HepG2 (cell line): ENCODE results near the gene ANKS1A. TPM values are rescaled to one million over a fixed set of nuclear protein-coding genes. Genes with fewer than 3 reads are reported as not detected.

Experiments
- ATAC-seq: fragments of 200-7000 bp; cut with Tn5 transposase; 3 replicates; pipeline ENCODE4 v1.9.1; 2020; ENCODE audit warnings: mild to moderate bottlenecking, moderate library complexity
- BruUV-seq: library from RNA; stranded (reverse); fragments of 400-500 nt; replicated peaks from 2 replicates; lab custom pipeline; 2021; lab: Mats Ljungman, UMichigan
- CTCF ChIA-PET: fragments of 300-600 bp; formaldehyde crosslinking; extraction: SDS; loops from one replicate; lab custom pipeline; 2021; ENCODE audit warnings: low total read pairs, inconsistent platforms, low intra/inter-chr PET ratio; lab: Yijun Ruan, JAX
- POLR2A ChIA-PET: fragments of 350-600 bp; sonication (Branson Sonifier 250); formaldehyde crosslinking; loops from one replicate; lab custom pipeline; 2020; ENCODE audit warnings: antibody characterized with exemption, inconsistent platforms; lab: Yijun Ruan, JAX
- DNase-seq: peaks from one replicate; pipeline ENCODE4 v3.0.0-alpha.2; 2015; ENCODE audit warnings: low spot score
- FAIRE-seq: peaks from 3 replicates; lab custom pipeline; 2011; peaks lifted over from hg19 to GRCh38; lab: Jason Lieb, UNC
- H2AFZ ChIP-seq: one replicate; pipeline ENCODE4 v1.6.1; 2011; ENCODE audit warnings: low read length, inconsistent platforms
- H3K27ac ChIP-seq: fragments of 300-600 bp; 3 replicates; pipeline ENCODE4 v1.8.0; 2011; ENCODE audit warnings: mixed run types, mild to moderate bottlenecking, mixed read lengths, low read length, inconsistent platforms; ENCODE audit not compliant: insufficient read depth; ENCODE audit errors: extremely low read length
- H3K27me3 ChIP-seq, 2 experiments: fragments of 200-600 bp in 1 of 2; 2 replicates in 1 of 2; 3 replicates in 1 of 2; pipeline versions ENCODE4 v1.6.0 to v1.8.0; 2011; ENCODE audit warnings: low read length in 2 of 2, mild to moderate bottlenecking in 2 of 2, moderate library complexity in 2 of 2, inconsistent platforms in 1 of 2; ENCODE audit not compliant: insufficient read depth in 2 of 2, control insufficient read depth in 1 of 2
- H3K36me3 ChIP-seq, 2 experiments: fragments of 200-600 bp in 1 of 2; replicated peaks in 1 of 2; 2 replicates in 1 of 2; 3 replicates in 1 of 2; pipeline versions ENCODE4 v1.5.1 to v1.8.0; 2011; ENCODE audit warnings: low read length in 2 of 2, inconsistent platforms in 1 of 2; ENCODE audit not compliant: insufficient read depth in 2 of 2, control insufficient read depth in 1 of 2
- H3K4me1 ChIP-seq: 2 replicates; pipeline ENCODE4 v1.5.1; 2012; ENCODE audit warnings: low read length, inconsistent platforms; ENCODE audit not compliant: insufficient read depth
- H3K4me2 ChIP-seq: 2 replicates; pipeline ENCODE4 v1.6.0; 2011; ENCODE audit warnings: low read depth, low read length, inconsistent platforms
- H3K4me3 ChIP-seq, 3 experiments: fragments of 200-600 bp in 1 of 3; sonication (generic), shearing (Covaris generic) in 1 of 3; replicated peaks in 1 of 3; 2 replicates each; pipeline ENCODE4 v1.5.1; 2011 to 2016; ENCODE audit warnings: low read length in 3 of 3, inconsistent platforms in 2 of 3, low read depth in 2 of 3, mild to moderate bottlenecking in 2 of 3, control low read depth in 1 of 3, mixed read lengths in 1 of 3; ENCODE audit not compliant: insufficient read depth in 1 of 3
- H3K79me2 ChIP-seq: one replicate; pipeline ENCODE4 v1.6.1; 2011; ENCODE audit warnings: low read length, inconsistent platforms; ENCODE audit not compliant: insufficient read depth
- H3K9ac ChIP-seq: 2 replicates; pipeline ENCODE4 v1.6.0; 2011; ENCODE audit warnings: mild to moderate bottlenecking, low read depth, low read length, inconsistent platforms; ENCODE audit not compliant: insufficient read depth
- H3K9me3 ChIP-seq: 2 replicates; pipeline ENCODE4 v1.5.1; 2012; ENCODE audit warnings: mild to moderate bottlenecking, low read length
- H4K20me1 ChIP-seq: 2 replicates; pipeline ENCODE4 v1.6.0; 2011; ENCODE audit warnings: inconsistent platforms, mild to moderate bottlenecking, low read length, moderate library complexity; ENCODE audit not compliant: insufficient read depth
- EHMT2 ChIP-seq: fragments of 200-600 bp; sonication (generic); IDR thresholded peaks from 2 replicates; pipeline ENCODE4 v1.7.0; 2017; ENCODE audit warnings: antibody characterized with exemption, low read depth, low read length, borderline replicate concordance
- FOXP1 ChIP-seq, 2 experiments: fragments of 450-650 bp in 1 of 2; IDR thresholded peaks; 2 replicates each; pipeline ENCODE4 v1.6.1; 2017 to 2018; ENCODE audit warnings: antibody characterized with exemption in 1 of 2
- HNRNPK ChIP-seq: fragments of 200-400 bp; formaldehyde crosslinking; IDR thresholded peaks from 2 replicates; pipeline ENCODE4 v1.6.1; 2018; ENCODE audit warnings: low read length, low read depth, moderate library complexity, mild to moderate bottlenecking; ENCODE audit not compliant: poor library complexity, severe bottlenecking
- REL ChIP-seq: sonication (generic); formaldehyde crosslinking; conservative IDR thresholded peaks from 2 replicates; pipeline ENCODE4 v1.8.0; 2022; ENCODE audit warnings: mild to moderate bottlenecking, missing genetic modification reagents, moderate library complexity
- SUZ12 ChIP-seq: fragments of 150-350 bp; IDR thresholded peaks from 2 replicates; pipeline ENCODE4 v1.6.1; 2014; ENCODE audit warnings: low read depth, low read length
- ZBTB7B ChIP-seq: sonication (generic); formaldehyde crosslinking; IDR thresholded peaks from 2 replicates; pipeline ENCODE4 v1.4.0; 2020; ENCODE audit warnings: missing genetic modification reagents
- WGBS: methylation state at CpG from one replicate; pipeline ENCODE4 v1.1.6; 2017; ENCODE audit warnings: low lambda C conversion rate; 5-methylcytosine and 5-hydroxymethylcytosine counted together
- in situ Hi-C: cut with HindIII; loops from 2 replicates; pipeline ENCODE4 v1.10.0; 2017; ENCODE audit warnings: low pct_unique_long_range_greater_than_20kb; ENCODE audit not compliant: extremely low pct_ligation_motif_present
- intact Hi-C: fragments of 100-400 bp; cut with micrococcal nuclease; formaldehyde crosslinking; loops from one replicate; pipeline ENCODE4 v1.10.0; 2022; ENCODE audit not compliant: unreplicated experiment
- polyA plus RNA-seq, 8 experiments: library from polyadenylated mRNA; depleted of rRNA in 3 of 8; stranded (reverse) in 7 of 8; unstranded in 1 of 8; fragments of >200 nt; fragmentation: Illumina TruSeq in 4 of 8; extraction: Trizol in 4 of 8; gene quantifications; 2 replicates each; pipeline versions ENCODE4 v1.2.1 to v1.2.3, GENCODE V29; 2011 to 2016; ENCODE audit warnings: low read depth in 4 of 8, missing spikeins in 1 of 8, mixed read lengths in 1 of 8; ENCODE audit not compliant: insufficient read depth in 1 of 8
- total RNA-seq, 5 experiments: library from RNA; depleted of rRNA; stranded (reverse); fragments of >200 nt; fragmentation: Illumina TruSeq; extraction: Trizol; gene quantifications; 2 replicates each; pipeline ENCODE4 v1.2.3, GENCODE V29; 2016; ENCODE audit warnings: low read depth in 1 of 5
- TF ChIP-seq, protein P1 (sequence below): sonication (generic); formaldehyde crosslinking; IDR thresholded peaks from 2 replicates; pipeline ENCODE4 v1.5.0; 2020; ENCODE audit warnings: missing genetic modification reagents

ANKS1A gene
- total and polyA plus RNA-seq, 2 of the 13 experiments (the other 11 are each of a cell fraction or from before 2014, with no cell fraction given): 7.2 to 15.1 TPM

DNA sequence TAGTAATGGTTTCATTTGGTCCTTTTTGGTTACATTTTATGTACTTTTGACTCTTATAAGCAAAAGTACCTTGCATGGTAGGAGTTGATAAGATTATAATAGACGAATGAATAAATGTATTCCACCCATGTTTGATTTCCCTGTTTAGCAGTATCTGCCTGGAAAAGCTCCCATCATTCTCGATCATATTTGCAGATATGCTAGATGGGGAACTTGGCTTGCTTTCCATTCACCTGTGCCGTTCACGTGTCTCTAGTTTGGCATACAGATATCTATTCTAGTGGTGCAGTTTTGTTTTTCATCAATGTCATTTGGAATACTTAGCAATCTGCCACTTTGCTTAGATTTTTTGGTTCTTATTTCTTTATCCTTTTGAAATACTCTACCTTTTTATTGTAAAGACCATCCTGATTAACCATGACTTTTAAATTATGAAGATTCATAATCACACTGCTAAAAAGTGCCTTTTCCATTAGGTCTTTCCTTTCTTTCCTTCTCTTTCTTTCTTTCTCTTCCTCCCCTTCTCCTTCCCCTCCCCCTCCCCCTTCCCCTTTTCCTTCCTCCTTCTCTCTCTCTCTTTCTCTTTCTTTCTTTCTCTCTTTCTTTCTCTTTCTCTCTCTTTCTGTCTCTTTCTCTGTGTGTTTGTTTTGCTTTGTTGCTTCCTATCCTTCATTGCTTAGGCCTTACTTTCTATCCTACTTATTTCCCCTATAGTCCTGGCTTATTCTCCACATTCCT, 40.4 kb downstream of the ANKS1A start:
- no peak overlapping the region for H3K4me3 ChIP-seq
- no peaks in the 10 kb centered on the region for H3K9me3 ChIP-seq
- in situ Hi-C loops (no loop called here), intact Hi-C loops (no loop called here)
- TF ChIP-seq SUZ12 (no peak), FOXP1 (IDR thresholded peaks at IDR 0.05) (peak; percentile 30; the same call in 1 of the 2 replicates), FOXP1 (CRISPR knock-in tag; IDR thresholded peaks at IDR 0.05) (no peak), HNRNPK (peak; percentile 72), REL (no peak), EHMT2 (no peak), ZBTB7B (CRISPR knock-in tag) (no peak)
- TF ChIP-seq, protein P1, sequence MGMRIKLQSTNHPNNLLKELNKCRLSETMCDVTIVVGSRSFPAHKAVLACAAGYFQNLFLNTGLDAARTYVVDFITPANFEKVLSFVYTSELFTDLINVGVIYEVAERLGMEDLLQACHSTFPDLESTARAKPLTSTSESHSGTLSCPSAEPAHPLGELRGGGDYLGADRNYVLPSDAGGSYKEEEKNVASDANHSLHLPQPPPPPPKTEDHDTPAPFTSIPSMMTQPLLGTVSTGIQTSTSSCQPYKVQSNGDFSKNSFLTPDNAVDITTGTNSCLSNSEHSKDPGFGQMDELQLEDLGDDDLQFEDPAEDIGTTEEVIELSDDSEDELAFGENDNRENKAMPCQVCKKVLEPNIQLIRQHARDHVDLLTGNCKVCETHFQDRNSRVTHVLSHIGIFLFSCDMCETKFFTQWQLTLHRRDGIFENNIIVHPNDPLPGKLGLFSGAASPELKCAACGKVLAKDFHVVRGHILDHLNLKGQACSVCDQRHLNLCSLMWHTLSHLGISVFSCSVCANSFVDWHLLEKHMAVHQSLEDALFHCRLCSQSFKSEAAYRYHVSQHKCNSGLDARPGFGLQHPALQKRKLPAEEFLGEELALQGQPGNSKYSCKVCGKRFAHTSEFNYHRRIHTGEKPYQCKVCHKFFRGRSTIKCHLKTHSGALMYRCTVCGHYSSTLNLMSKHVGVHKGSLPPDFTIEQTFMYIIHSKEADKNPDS (CRISPR knock-in tag): no peak
- peaks cover 23% of the 10 kb centered on the region for H3K4me1 ChIP-seq
- H3K27ac ChIP-seq: no peak overlapping the region
- H3K4me2 ChIP-seq: no peak overlapping the region
- DNase-seq (no peak), ATAC-seq (no peak), FAIRE-seq (no peak)
- H4K20me1 ChIP-seq: no peaks in the 10 kb centered on the region
- H3K79me2 ChIP-seq: no peaks in the 10 kb centered on the region
- H3K27me3 ChIP-seq: no peaks in the 10 kb centered on the region
- 97% methylated on average over 4 of the region's 4 CpGs for WGBS
- no TSS peak for BruUV-seq
- no peak overlapping the region for H2AFZ ChIP-seq
- H3K36me3 ChIP-seq: no peaks in the 10 kb centered on the region
- H3K9ac ChIP-seq: no peak overlapping the region
- CTCF ChIA-PET: no interaction called here
- POLR2A ChIA-PET: no interaction called here
